ENCODE results near the gene NFASC. TPM values are rescaled to one million over a fixed set of nuclear protein-coding genes. Genes with fewer than 3 reads are reported as not detected.
A peak's percentile ranks its signal among the peaks of the same experiment; 100 is the strongest.

The NFASC gene
- total and polyA plus RNA-seq, 9 of the 15 experiments (the other 6 are each of a cell fraction or from before 2014, with no cell fraction given), result 0.03 to 0.16 (median 0.06) TPM; not detected in 6

- no peak overlapping the region for H3K9ac ChIP-seq (ENCODE audit: insufficient read depth in 1 of 2, low read depth in 2 of 2, low read length in 2 of 2)
Observed at GRCh38 chr1:205068457-205069040, 197.9 kb downstream of the NFASC start.

More at GRCh38 chr1:205068457-205069040, 197.9 kb downstream of the NFASC start:
- Histone ChIP-seq H3K79me2 (ENCODE audit: control insufficient read depth, insufficient read depth, low read length) (no peaks in the 10 kb centered on the region), H3K9me3 (replicated peaks; ENCODE audit: control insufficient read depth, insufficient read depth, low read depth, low read length) (no peaks in the 10 kb centered on the region), H4K20me1 (replicated peaks; ENCODE audit: control insufficient read depth, insufficient read depth, low read length) (peaks cover 7% of the 10 kb centered on the region; the same call in 1 of the 2 replicates), H3K4me1 (replicated peaks in 1 of 2; ENCODE audit: control insufficient read depth in 2 of 2, insufficient read depth in 2 of 2, low read length in 2 of 2) (peaks cover 0 to 24% of the 10 kb centered on the region in 2 experiments; a peak in 3 of 5 replicates), H3K9me1 (ENCODE audit: control insufficient read depth, insufficient read depth, low read length) (no peaks in the 10 kb centered on the region), H3K36me3 (ENCODE audit: control insufficient read depth, insufficient read depth, low read length) (no peaks in the 10 kb centered on the region), H3K4me3 (no peak overlapping the region), H3K27me3 (ENCODE audit: control insufficient read depth in 2 of 2, insufficient read depth in 2 of 2, low read length in 2 of 2) (peaks cover 59 to 91% of the 10 kb centered on the region in 2 experiments), H2AFZ (ENCODE audit: low read depth, low read length) (no peak overlapping the region), H3K4me2 (ENCODE audit: insufficient read depth, low read length) (no peak overlapping the region), H3K27ac (ENCODE audit: extremely low read depth, low read depth, low read length) (no peak overlapping the region)
- ChIA-PET POLR2A (interaction anchor here (0.6 to 1.7 kb wide), 4 partner anchors 8 to 1638 kb away, joined by 3 to 4 read pairs (median 3); no protein-coding TSS in a partner anchor), CTCF (ENCODE audit: low intra/inter-chr PET ratio) (no interaction called here)
- FAIRE-seq, result peak; percentile 48
- in situ Hi-C loops (cut with MboI), result no loop called here
- WGBS (ENCODE audit: insufficient coverage, low coverage, missing lambda C conversion rate), result 5% methylated on average over 2 of the region's 2 CpGs
- no peak for ATAC-seq
- no TSS peak for BruUV-seq (replicated peaks)
- no peak for DNase-seq (ENCODE audit: extremely low read depth in 1 of 4, low spot score in 3 of 4)
- TF ChIP-seq KLF13 (tag; IDR thresholded peaks at IDR 0.05; ENCODE audit: borderline replicate concordance, low read depth) (no peak), RBM25 (IDR thresholded peaks at IDR 0.05; ENCODE audit: low read depth, low read length, severe bottlenecking) (peak; percentile 75), ZNF511 (CRISPR knock-in tag; IDR thresholded peaks at IDR 0.05) (no peak), KAT7 (CRISPR knock-in tag; IDR thresholded peaks at IDR 0.05; ENCODE audit: borderline replicate concordance) (no peak), ZFP36 (IDR thresholded peaks at IDR 0.05; ENCODE audit: low read depth, low read length, partially characterized antibody) (peak; percentile 53)
- intact Hi-C loops (cut with micrococcal nuclease), result loop anchor here (10.0 kb wide), 1 partner anchor 264 kb away; no protein-coding TSS in a partner anchor

Measured in K562 (cell line).